ENCODE results near the gene PRKAR2A. TPM values are rescaled to one million over a fixed set of nuclear protein-coding genes. Genes with fewer than 3 reads are reported as not detected.

Gene PRKAR2A
- total RNA-seq, 2 experiments from 2014 or later: 18.5 to 21.7 TPM

- Mint-ChIP-seq H3K27me3 (ENCODE audit: low read depth) (no peaks in the 10 kb centered on the region), H3K36me3 (ENCODE audit: low read depth) (peaks cover 3% of the 10 kb centered on the region), H3K27ac (no peak overlapping the region), H3K4me3 (no peak overlapping the region), H3K9me3 (no peaks in the 10 kb centered on the region), H3K4me1 (ENCODE audit: low read depth) (no peaks in the 10 kb centered on the region)
- CTCF ChIA-PET: no interaction called here
- no peak for DNase-seq
- intact Hi-C loops (cut with micrococcal nuclease): no loop called here
Observed at GRCh38 chr3:48858709-48859108, 11.0 kb upstream of the PRKAR2A start.

DNA sequence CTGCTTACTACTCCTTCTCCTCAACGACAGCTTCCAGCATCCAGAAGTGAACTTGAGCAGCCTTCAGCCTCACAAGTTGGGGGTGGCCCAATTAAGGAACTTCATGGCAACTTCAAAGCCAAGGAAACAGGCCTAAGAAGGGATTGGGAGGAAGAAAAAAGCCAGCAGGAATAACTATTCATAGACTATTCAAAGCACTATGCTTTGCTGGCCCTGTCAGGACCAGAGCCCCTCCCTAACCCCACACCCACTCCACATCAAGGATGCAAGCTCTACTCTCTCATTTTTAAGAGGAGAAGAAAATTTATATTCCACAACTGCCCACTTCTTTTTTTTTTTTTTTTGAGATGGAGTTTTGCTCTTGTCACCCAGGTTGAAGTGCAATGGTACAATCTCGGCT is 10.0 kb upstream of the PRKAR2A start:
- CTCF ChIA-PET: interaction anchor here (0.7 kb wide), 1 partner anchor 188 kb away, joined by 4 read pairs; no protein-coding TSS in a partner anchor
- no peak overlapping the region for H3K4me3 Mint-ChIP-seq
- no peak overlapping the region for H3K27ac Mint-ChIP-seq
- peaks cover 3% of the 10 kb centered on the region for H3K36me3 Mint-ChIP-seq (ENCODE audit: low read depth)
- DNase-seq: no peak
- H3K9me3 Mint-ChIP-seq: no peaks in the 10 kb centered on the region
- no peaks in the 10 kb centered on the region for H3K4me1 Mint-ChIP-seq (ENCODE audit: low read depth)
- no peaks in the 10 kb centered on the region for H3K27me3 Mint-ChIP-seq (ENCODE audit: low read depth)
- intact Hi-C loops (cut with micrococcal nuclease): no loop called here

DNA sequence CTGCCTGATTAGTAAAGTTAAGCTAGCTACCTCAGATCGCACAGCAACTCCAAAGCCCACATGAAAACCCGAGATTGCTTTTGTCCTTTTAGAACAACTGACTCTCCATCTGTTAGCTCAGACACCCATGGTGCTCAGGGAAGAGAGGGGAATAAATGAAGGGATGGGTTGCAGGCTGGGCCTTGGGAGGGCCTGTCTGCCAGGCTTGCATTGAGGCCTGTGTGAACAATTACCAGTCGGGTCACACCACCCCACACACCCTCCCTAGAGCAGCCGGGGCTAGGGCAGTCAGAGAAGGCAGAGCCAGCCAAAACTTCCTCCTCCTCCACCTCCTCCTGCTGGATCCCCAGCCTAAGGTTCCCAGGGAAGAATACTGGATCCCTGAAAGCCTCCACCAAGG is 8.8 kb upstream of the PRKAR2A start:
- no peak overlapping the region for H3K27ac Mint-ChIP-seq
- no peak for DNase-seq
- CTCF ChIA-PET: no interaction called here
- H3K27me3 Mint-ChIP-seq (ENCODE audit: low read depth): no peaks in the 10 kb centered on the region
- no peaks in the 10 kb centered on the region for H3K9me3 Mint-ChIP-seq
- no peak overlapping the region for H3K4me3 Mint-ChIP-seq
- peaks cover 3% of the 10 kb centered on the region for H3K36me3 Mint-ChIP-seq (ENCODE audit: low read depth)
- no peaks in the 10 kb centered on the region for H3K4me1 Mint-ChIP-seq (ENCODE audit: low read depth)
- intact Hi-C loops (cut with micrococcal nuclease): no loop called here

GRCh38 chr3:48855681-48856447 is 8.2 kb upstream of the PRKAR2A start:
- H3K36me3 Mint-ChIP-seq (ENCODE audit: low read depth): peaks cover 3% of the 10 kb centered on the region
- CTCF ChIA-PET: interaction anchor here (0.6 kb wide), 2 partner anchors 40 to 108 kb away, joined by 3 to 5 read pairs; no protein-coding TSS in a partner anchor
- no peaks in the 10 kb centered on the region for H3K4me1 Mint-ChIP-seq (ENCODE audit: low read depth)
- no peak overlapping the region for H3K4me3 Mint-ChIP-seq
- no peak for DNase-seq
- intact Hi-C loops (cut with micrococcal nuclease): no loop called here
- H3K27me3 Mint-ChIP-seq (ENCODE audit: low read depth): no peaks in the 10 kb centered on the region
- H3K9me3 Mint-ChIP-seq: no peaks in the 10 kb centered on the region
- H3K27ac Mint-ChIP-seq: no peak overlapping the region

DNA sequence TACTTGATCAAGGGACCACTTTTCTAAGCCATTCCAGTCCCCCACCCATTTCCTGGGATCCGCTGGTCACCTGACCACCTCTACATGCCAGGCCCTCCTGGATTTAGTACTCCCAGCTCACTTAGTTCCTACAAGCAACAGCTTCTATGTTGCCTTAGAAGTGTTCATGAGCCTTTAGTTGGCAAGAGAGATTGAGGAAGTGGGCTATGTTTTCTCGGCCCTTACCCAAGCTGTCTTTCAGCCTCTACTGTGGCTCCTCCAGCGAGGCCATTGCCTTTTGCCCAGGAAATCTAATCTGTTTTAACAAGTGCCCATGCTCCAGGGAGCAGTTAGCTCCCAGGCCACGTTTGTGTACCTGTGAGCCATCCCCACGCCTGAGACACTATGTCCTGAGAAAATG is 4.5 kb upstream of the PRKAR2A start:
- H3K27ac Mint-ChIP-seq: no peak overlapping the region
- H3K4me3 Mint-ChIP-seq: no peak overlapping the region
- CTCF ChIA-PET: no interaction called here
- H3K27me3 Mint-ChIP-seq (ENCODE audit: low read depth): no peaks in the 10 kb centered on the region
- peaks cover 7% of the 10 kb centered on the region for H3K4me1 Mint-ChIP-seq (ENCODE audit: low read depth)
- no peaks in the 10 kb centered on the region for H3K9me3 Mint-ChIP-seq
- intact Hi-C loops (cut with micrococcal nuclease): no loop called here
- DNase-seq: no peak
- no peaks in the 10 kb centered on the region for H3K36me3 Mint-ChIP-seq (ENCODE audit: low read depth)

DNA sequence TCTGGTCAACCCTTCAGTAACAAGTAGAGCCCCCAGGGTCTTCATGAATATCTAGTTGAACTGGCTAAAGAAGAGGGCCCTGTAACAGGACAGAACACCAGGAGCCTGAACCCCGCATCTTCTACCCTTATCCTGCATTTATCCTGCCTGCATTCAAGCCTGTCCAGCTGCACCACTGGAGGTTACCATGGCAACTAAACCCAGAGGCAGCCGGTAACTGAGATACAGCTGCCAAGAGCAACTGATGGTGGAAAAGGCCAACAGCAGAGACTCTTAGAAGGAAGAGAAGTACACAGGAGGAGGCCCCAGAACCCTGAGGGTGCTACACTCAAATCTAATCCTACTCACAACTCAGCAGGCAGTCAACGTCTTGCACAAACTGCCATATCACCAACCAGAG is 3.7 kb upstream of the PRKAR2A start:
- CTCF ChIA-PET: no interaction called here
- Mint-ChIP-seq H3K4me1 (ENCODE audit: low read depth) (peaks cover 13% of the 10 kb centered on the region), H3K36me3 (ENCODE audit: low read depth) (no peaks in the 10 kb centered on the region), H3K27ac (no peak overlapping the region), H3K4me3 (no peak overlapping the region), H3K9me3 (no peaks in the 10 kb centered on the region), H3K27me3 (ENCODE audit: low read depth) (no peaks in the 10 kb centered on the region)
- DNase-seq: no peak
- intact Hi-C loops (cut with micrococcal nuclease): no loop called here

DNA sequence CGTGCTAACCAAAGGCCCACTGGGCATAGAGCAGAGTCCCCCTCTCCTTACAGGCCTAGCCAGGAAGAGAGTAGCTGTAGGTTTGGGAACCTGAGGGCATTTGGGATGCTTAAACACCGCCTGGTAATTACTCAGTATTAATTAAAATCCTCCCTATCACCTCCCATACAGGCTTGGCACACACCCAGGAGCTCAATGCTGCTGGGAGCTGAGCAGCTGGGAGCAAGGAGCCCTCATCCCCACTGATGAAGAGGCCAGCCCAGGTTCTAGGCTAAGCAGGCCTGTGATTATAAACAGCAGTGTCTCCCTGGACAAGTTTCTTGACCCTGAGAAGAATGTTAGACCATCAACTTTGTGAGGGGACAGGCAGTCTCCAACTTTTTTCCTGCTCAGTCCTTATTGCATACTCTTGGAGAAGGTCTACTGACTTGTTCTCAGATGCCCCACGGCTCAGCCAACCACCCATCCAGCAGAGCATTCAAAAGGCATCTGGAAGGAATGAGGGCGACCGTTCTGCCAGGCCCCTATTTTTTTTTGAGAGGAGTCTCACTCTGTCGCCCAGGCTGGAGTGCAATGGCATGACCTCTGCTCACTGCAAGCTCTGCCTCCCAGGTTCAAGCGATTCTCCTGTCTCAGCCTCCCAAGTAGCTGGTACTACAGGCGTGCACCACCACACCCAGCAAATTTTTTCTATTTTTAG is 1.3 kb upstream of the PRKAR2A start:
- no peaks in the 10 kb centered on the region for H3K27me3 Mint-ChIP-seq (ENCODE audit: low read depth)
- no peak overlapping the region for H3K27ac Mint-ChIP-seq

DNA sequence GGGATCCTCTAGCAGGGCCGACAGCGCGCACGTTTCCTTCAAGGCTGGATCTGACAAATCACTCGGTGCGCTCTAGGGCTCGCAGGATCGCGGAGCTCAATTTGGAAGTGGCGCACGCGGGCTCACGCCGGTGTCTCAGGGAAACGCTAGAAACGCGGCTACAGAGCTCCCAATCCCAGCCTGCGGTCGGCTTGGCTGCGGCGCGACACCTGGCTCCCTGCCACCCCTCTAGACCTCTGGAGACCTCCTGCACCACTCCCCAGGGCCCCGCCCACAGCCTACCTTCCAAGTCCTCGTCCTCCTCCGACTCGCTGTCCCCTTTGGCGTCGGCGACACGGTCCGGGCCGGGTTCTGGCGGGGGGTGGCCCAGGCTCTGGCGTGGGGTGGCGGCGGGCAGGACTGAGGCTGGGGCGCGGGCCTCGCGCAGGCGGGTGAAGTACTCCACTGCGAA is 596 bp downstream of the PRKAR2A start:
- no peak overlapping the region for H3K27ac Mint-ChIP-seq
- no peaks in the 10 kb centered on the region for H3K27me3 Mint-ChIP-seq (ENCODE audit: low read depth)
- H3K9me3 Mint-ChIP-seq: no peaks in the 10 kb centered on the region
- intact Hi-C loops (cut with micrococcal nuclease): loop anchor here (1.0 to 5.0 kb wide), 4 partner anchors 35 to 248 kb away; partner anchors contain the start of genes ARIH2, QRICH1 and SLC25A20
- peak overlapping the region; percentile 84 for H3K4me3 Mint-ChIP-seq
- DNase-seq: peak; percentile 71
- peaks cover 29% of the 10 kb centered on the region for H3K4me1 Mint-ChIP-seq (ENCODE audit: low read depth)
- CTCF ChIA-PET: interaction anchor here (0.6 to 1.0 kb wide), 2 partner anchors 33 to 212 kb away, joined by 3 read pairs; partner anchors contain the start of gene SLC26A6
- peaks cover 4% of the 10 kb centered on the region for H3K36me3 Mint-ChIP-seq (ENCODE audit: low read depth)

More for the DNA sequence above, 1.3 kb upstream of the PRKAR2A start:
- Mint-ChIP-seq H3K4me1 (ENCODE audit: low read depth) (peaks cover 29% of the 10 kb centered on the region), H3K9me3 (no peaks in the 10 kb centered on the region), H3K4me3 (no peak overlapping the region), H3K36me3 (ENCODE audit: low read depth) (peaks cover 4% of the 10 kb centered on the region)
- CTCF ChIA-PET: no interaction called here
- intact Hi-C loops (cut with micrococcal nuclease): loop anchor here (5.0 kb wide), 1 partner anchor 68 kb away; the partner anchor contains the start of gene ARIH2
- DNase-seq: no peak

DNA sequence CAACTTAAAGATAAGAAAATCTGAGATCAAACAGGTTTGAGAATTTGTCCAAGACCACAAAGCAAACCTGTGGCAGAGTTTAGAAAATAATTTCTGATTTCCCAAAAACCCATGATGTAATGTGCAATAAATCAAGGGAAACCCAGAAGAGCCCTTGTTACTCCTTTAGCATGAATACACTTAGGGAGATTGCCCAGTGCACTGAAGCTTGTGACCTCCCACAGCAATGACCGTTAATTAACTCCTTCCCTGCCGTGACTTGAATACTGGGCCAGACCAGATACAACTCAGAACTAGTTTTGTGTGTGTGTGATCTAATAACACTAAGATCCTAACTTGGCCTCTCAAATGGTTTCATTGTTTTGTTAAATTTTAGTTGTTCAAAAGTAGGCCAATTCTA is 2.5 kb downstream of the PRKAR2A start:
- H3K27ac Mint-ChIP-seq: no peak overlapping the region
- no peaks in the 10 kb centered on the region for H3K9me3 Mint-ChIP-seq
- peaks cover 29% of the 10 kb centered on the region for H3K4me1 Mint-ChIP-seq (ENCODE audit: low read depth)
- peaks cover 4% of the 10 kb centered on the region for H3K36me3 Mint-ChIP-seq (ENCODE audit: low read depth)
- CTCF ChIA-PET: interaction anchor here (1.1 kb wide), 1 partner anchor 142 kb away, joined by 4 read pairs; no protein-coding TSS in a partner anchor
- no peaks in the 10 kb centered on the region for H3K27me3 Mint-ChIP-seq (ENCODE audit: low read depth)
- H3K4me3 Mint-ChIP-seq: peak overlapping the region; percentile 19
- DNase-seq: no peak
- intact Hi-C loops (cut with micrococcal nuclease): loop anchor here (5.0 kb wide), 1 partner anchor 72 kb away; the partner anchor contains the start of gene ARIH2

DNA sequence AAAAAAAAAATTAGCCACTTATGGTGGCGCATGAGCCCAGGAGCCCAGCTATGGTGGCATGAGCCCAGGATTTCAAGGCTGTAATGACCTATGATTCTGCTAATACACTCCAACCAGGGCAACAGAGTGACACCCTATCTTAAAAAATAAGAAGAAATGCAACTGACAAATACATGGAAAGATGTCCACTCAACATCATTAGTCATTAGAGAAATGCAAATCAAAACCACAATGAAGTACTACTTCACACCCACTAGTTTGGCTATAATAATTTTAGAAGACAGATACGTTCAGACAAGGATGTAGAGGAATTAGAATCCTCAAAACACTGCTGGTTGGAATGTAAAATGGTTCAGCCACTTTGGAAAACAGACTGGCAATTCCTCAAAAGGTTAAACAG is 10.5 kb downstream of the PRKAR2A start:
- no peaks in the 10 kb centered on the region for H3K27me3 Mint-ChIP-seq (ENCODE audit: low read depth)
- no peak overlapping the region for H3K4me3 Mint-ChIP-seq
- intact Hi-C loops (cut with micrococcal nuclease): no loop called here
- no peak overlapping the region for H3K27ac Mint-ChIP-seq
- H3K9me3 Mint-ChIP-seq: no peaks in the 10 kb centered on the region
- peaks cover 6% of the 10 kb centered on the region for H3K36me3 Mint-ChIP-seq (ENCODE audit: low read depth)
- peaks cover 18% of the 10 kb centered on the region for H3K4me1 Mint-ChIP-seq (ENCODE audit: low read depth)
- CTCF ChIA-PET: no interaction called here
- no peak for DNase-seq

DNA sequence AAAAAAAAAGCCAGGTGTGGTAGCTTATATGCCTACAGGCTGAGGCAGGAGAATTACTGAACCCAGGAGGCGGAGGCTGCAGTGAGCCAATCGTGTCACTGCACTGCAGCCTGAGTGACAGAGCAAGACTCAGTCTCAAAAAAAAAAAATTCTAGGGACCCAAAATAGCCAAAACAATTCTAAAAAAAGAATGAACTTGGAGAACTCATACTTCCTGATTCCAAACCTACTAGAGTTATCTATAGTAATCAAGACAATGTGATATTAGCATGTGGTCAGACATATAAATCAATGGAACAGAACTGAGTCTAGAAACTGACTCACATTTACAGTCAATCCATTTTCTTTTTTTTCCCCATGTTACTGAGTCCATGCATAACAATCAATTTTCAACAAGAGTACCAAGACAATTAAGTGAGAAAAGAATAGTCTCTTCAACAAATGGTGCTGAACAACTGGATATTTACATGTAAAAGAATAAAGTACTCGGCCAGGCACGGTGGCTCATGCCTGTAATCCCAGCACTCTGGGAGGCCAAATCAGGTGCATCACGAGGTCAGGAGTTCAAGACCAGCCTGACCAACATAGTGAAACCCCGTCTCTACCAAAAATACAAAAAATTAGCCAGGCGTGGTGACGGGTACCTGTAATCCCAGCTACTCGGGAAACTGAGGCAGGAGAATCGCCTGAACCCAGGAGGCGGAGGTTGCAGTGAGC is 11.9 kb downstream of the PRKAR2A start:
- CTCF ChIA-PET: interaction anchor here (0.7 kb wide), 1 partner anchor 389 kb away, joined by 4 read pairs; the partner anchor contains the start of gene ATRIP
- H3K4me1 Mint-ChIP-seq (ENCODE audit: low read depth): peaks cover 18% of the 10 kb centered on the region
- H3K27ac Mint-ChIP-seq: no peak overlapping the region
- no peaks in the 10 kb centered on the region for H3K27me3 Mint-ChIP-seq (ENCODE audit: low read depth)
- H3K9me3 Mint-ChIP-seq: no peaks in the 10 kb centered on the region
- H3K4me3 Mint-ChIP-seq: no peak overlapping the region
- intact Hi-C loops (cut with micrococcal nuclease): no loop called here
- H3K36me3 Mint-ChIP-seq (ENCODE audit: low read depth): peaks cover 6% of the 10 kb centered on the region
- no peak for DNase-seq

DNA sequence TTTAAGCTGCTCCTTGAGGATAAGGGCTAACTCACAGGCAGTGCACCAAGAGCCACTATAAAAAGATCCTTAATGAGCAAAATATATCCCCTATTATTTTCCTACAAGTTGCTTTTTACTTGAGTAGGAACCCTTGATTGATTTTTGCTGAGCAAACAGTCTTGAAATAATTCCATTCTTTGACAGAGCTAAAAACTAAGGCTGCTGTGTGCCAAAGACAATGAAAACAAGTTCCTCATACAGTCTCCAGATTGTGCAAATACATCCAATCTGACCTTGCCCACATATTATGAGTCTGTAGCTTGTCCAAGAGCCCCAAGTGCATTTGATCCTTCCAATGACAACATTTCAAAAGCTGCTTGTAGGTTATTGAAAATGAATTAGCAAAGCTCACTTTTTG is 15.0 kb downstream of the PRKAR2A start:
- Mint-ChIP-seq H3K36me3 (ENCODE audit: low read depth) (peaks cover 2% of the 10 kb centered on the region), H3K9me3 (no peaks in the 10 kb centered on the region), H3K27me3 (ENCODE audit: low read depth) (no peaks in the 10 kb centered on the region), H3K4me1 (ENCODE audit: low read depth) (peaks cover 13% of the 10 kb centered on the region), H3K27ac (no peak overlapping the region), H3K4me3 (no peak overlapping the region)
- intact Hi-C loops (cut with micrococcal nuclease): no loop called here
- CTCF ChIA-PET: interaction anchor here (0.7 kb wide), 1 partner anchor 37 kb away, joined by 3 read pairs; no protein-coding TSS in a partner anchor
- no peak for DNase-seq
